NK-92 treated with Interleukin-12 subunit alpha and Interleukin-12 subunit beta, amount 100 ng/mL, for 24 hours (cell line): ENCODE measurements around the gene CFAP92.
A peak's percentile ranks its signal among the peaks of the same experiment; 100 is the strongest.

Source experiments
- DNase-seq: peaks from one replicate; lab custom pipeline; 2025; lab: John Stamatoyannopoulos, UW

The CFAP92 gene

GRCh38 chr3:128993461-128994172 lies at the start of gene CFAP92:
CFAP92 (minus strand) TSS chr3:128994076; CDS start chr3:128993304, 772 bp downstream.
- no peak for DNase-seq

GRCh38 chr3:129040579-129041300 lies 46.9 kb upstream of the CFAP92 start:
- DNase-seq: no peak

GRCh38 chr3:129040039-129040336 lies 46.1 kb upstream of the CFAP92 start:
- DNase-seq: no peak

- DNase-seq: no peak
Measured at GRCh38 chr3:129039271-129040038, 45.6 kb upstream of the CFAP92 start.

GRCh38 chr3:129038121-129038855 lies 44.4 kb upstream of the CFAP92 start:
- no peak for DNase-seq

GRCh38 chr3:129037093-129037419 lies 43.2 kb upstream of the CFAP92 start:
- no peak for DNase-seq

- no peak for DNase-seq
Measured at GRCh38 chr3:129036222-129037092, 42.6 kb upstream of the CFAP92 start.

GRCh38 chr3:129035360-129036221 lies 41.7 kb upstream of the CFAP92 start:
- DNase-seq: no peak

GRCh38 chr3:129034642-129035041 lies 40.8 kb upstream of the CFAP92 start:
- DNase-seq: no peak

- DNase-seq: no peak
Measured at GRCh38 chr3:129033633-129034321, 39.9 kb upstream of the CFAP92 start.

GRCh38 chr3:129033151-129033550 lies 39.3 kb upstream of the CFAP92 start:
- DNase-seq: no peak

GRCh38 chr3:129032716-129033115 lies 38.8 kb upstream of the CFAP92 start:
- DNase-seq: no peak

GRCh38 chr3:129031476-129032215 lies 37.8 kb upstream of the CFAP92 start:
- DNase-seq: no peak

GRCh38 chr3:129030611-129031010 lies 36.7 kb upstream of the CFAP92 start:
- no peak for DNase-seq

GRCh38 chr3:129028866-129029265 lies 35.0 kb upstream of the CFAP92 start:
- no peak for DNase-seq

- no peak for DNase-seq
Measured at GRCh38 chr3:129027544-129027880, 33.6 kb upstream of the CFAP92 start.

- DNase-seq: peak; percentile 88
Measured at GRCh38 chr3:129026728-129027543, 33.1 kb upstream of the CFAP92 start.

GRCh38 chr3:129025691-129026435 lies 32.0 kb upstream of the CFAP92 start:
- DNase-seq: no peak
